GM18526 (cell line): ENCODE results near the gene SART3.

Source experiments
- POLR2A ChIP-seq: IDR thresholded peaks from 3 replicates; pipeline ENCODE4 v1.6.1; 2011; ENCODE audit not compliant: insufficient read length; ENCODE audit errors: extremely low read depth

SART3 gene

DNA sequence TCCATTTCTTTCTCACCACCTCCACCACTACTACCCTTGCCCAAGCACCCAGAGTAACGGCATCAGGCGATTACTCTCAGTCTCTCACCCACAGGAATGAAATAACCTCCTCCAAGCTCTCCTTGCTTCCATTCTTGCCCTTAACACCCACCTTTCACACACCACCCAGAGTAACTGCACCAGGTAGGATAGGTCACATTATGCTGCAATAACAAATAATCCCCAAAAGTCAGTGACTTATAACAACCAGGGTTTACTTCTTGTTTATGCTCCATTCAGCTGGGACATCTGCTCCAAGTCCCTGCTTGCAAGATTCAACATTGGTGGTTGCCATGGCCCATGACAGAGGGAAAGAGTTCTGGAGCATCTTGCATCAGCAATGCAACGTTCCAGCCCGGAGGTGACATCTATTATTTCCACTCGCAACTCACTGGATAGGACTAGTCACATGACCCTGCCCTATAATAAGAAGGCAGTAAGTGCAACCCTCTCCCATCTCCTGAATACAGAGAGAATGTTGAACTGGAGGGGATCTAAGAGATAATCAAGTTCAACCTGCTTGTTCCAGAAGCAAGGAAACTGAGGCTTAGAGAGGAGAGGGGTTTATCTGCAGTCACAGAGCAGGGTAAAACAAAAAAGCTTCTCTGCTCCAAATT is 87.4 kb downstream of the SART3 start:
- TF ChIP-seq POLR2A = no peak
